DMS 273 treated with DMSO at 0.1 percent for 48 hours (cell line): Measurements from ENCODE around the gene SKAP1.
"Not testable (repeated sequence)": the region's sequence is repeated elsewhere in the genome, so short reads cannot be mapped to it uniquely, and the experiment has no call there.

Source experiments
- DNase-seq: peaks from one replicate; lab custom pipeline; 2025; lab: John Stamatoyannopoulos, UW

SKAP1 gene

DNA sequence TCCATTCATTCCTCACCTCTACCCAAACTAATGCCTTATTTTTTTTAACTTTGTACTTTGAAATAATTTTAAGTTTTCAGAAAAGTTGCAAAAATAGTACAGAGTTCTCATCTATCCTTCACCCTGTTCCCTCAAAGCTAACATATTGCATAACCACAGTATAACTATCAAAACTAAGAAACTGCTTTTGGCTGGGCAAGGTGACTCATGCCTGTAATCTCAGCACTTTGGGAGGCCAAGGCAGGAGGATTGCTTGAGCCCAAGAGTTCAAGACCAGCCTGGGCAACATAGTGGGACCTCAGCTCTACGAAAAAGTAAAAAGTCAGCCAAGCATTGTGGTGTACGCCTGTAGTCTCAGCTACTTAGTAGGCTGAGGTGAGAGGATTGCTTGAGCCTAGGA lies 147.7 kb downstream of the SKAP1 start:
- DNase-seq, result no peak

DNA sequence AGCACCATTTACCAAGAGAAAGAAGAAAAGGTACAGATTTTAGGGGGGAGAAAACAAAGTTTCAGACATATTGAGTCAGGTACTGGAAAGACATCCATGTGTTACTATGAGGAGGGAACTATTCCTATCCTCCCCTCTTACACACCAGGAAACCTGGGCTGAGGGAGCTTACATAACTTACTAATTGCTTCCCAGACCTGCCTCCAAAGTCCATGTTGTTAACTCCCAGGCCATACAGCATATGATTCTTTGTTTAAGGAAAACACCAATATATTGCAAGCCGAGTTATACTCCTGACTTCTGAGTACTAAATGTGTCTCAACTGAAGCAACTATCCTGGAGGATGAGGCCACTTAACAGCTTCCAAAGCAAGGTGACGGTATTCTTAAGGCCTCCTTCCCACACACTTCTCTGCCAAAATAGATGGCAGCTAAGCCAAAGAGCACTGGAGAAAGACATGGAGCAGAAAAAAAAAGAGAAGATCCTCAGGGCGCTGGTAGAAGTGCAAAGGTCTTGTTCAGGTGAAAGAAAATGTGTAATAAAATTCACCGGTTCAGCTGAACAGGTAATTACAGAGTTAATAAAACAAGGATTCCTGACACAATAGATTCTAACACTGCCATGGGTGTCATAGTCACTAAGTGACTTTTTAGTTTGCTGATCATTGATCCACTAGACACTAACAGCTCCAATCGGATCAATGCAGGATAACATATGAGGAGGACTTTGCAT lies 151.1 kb downstream of the SKAP1 start:
- no peak for DNase-seq

DNA sequence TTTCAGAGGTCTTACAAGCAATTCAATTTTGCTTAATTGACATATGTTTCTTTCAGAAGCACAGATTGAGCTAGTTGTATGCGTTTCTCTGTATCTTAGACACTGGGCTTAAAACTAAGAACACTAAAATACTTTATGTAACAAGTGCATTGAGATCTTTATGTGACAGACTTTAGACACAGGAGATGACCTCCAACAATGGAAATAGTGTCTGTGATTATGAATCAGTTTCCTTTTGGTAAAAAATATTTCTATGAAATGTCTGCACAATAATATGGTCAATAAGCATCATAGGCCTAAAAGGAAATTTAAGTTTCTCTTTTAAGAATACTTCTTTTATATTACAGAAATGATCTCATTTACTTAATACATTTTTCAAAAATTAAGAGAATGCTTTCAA lies 153.2 kb downstream of the SKAP1 start:
- DNase-seq, result no peak

DNA sequence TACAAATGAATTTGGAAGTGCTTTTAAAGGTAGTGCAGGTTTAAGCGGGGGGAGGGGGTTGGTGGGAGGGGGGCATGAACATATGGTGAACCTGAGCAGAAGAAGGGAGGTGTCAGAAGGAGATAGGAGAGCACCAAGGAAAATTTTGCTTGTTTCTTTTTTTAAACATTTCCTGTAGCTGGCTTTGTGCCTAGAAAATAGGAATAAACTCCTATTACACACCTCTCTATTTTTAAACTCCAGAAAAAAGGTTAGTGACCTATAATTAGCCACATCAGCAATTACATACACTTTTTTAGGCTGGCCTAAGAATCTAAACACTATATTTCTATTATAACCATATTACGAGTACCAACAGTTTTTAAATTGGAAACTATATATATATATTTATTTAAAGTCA lies 159.1 kb downstream of the SKAP1 start:
- no peak for DNase-seq

- no peak for DNase-seq
These were observed 160.8 kb downstream of the SKAP1 start for GRCh38 chr17:48269209-48269608.

DNA sequence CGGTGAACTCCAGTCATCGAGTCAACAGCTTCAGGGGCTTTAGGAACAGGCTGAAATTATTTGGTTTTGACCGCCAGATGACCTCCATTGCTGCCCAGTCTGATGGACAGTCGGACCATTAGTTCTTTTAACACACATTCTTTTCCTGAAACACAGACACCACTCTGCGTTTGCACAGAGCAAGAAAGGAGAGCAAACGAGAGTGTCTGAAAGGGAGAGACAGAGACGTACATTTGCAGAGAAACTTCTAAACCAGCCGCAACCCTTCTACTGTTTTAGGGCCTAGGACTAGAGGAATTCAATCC lies 166.3 kb downstream of the SKAP1 start:
- DNase-seq, result no peak

DNA sequence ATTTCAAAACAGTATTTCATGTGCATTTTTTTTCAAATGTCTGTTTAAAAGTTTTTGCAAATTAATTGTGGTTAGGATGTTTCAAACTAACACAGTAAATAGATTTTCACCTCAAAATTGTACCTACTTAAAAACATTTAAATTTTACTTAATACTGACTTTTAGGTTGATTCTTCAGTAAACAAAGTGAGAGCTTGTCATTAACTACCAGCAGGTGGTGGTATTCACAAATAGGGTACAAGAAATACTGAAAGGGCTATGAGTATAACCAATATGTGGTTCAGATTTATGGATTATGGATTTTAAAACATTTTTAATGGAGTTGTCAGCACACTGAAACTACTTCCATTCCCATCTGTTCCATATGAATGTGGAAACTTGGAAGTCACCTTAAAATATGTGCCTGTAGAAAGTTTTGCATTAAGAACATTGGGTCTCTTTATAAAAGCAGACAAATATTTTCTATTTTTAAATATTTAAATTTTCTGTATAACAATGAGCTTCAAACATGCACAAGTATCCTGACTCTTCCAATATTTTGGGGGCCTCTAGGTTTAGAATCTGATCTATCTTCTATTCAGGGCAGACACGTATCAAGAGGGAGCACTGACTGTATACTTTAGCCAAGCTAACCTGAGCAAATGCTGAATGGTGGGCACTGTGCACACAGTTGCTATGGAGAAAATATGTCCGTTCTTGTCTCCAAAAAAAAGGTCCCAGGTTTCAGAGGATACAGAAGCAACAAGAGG lies 166.9 kb downstream of the SKAP1 start:
- DNase-seq, result no peak

GRCh38 chr17:48261297-48261880 lies 168.6 kb downstream of the SKAP1 start:
- no peak for DNase-seq

DNA sequence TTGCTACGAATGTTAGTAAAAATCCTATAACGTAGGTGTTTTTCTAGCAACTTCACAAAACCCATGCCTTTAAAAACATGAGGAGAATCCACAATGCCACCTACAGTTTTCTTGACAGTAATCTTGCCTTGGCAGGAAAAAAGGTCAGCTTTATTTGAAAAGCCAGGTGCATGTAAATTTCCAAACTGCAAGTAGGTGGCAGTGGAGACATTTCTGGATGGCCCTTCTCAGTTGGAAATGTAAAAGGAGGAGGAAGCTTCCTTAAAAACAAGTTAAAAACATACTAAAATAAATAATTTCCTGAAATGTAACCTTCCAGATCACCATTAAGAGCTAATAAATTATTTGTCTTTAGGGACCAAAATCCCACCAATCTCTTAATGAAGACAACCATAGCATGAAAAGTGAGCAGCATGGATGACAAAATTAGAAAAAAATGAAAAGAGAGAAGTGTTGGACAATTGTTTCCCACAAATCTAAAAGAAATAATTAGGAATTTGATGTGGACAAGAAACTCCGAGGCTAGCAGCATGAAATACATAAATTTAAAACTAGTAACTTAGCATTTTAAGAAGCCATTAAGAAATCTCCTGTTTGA lies 170.2 kb downstream of the SKAP1 start:
- no peak for DNase-seq

DNA sequence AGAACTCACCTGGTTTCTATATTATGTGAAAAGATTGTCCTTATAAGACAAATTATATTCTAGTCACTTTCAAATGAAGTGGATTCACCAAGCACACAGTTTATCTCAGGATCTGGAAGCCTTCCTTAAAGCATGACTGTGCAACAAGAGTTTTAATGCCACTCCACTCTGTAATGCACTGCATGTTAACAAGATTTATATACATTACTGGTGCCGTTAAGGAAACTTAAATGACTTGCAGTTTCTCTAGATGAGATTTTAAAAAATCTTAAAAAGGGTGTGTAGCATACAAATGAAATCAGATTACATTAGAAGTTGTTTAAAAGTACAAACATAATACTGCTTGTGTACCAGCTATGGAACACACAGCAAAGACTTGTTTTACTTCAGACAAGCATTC lies 171.7 kb downstream of the SKAP1 start:
- no peak for DNase-seq

GRCh38 chr17:48255759-48256158 lies 174.3 kb downstream of the SKAP1 start:
- DNase-seq, result no peak

DNA sequence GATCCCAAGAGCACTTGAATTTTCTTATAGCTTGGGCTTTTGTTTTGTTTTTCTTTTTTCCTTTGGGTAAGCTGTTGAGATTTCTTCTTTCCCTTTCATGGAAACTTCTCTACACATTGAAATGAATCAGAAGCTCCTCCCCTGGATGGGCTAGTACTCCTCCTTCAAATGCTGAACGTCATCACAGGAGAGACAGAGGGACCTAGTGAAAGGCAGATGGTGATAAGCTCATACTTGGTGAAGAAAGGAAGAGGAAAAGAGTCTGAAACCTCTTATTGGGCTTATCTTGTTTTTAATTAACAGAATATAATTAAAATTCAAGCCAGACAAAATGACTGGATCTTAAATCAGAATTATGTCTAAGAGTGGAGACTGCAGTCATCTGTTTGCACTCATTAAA lies 175.1 kb downstream of the SKAP1 start:
- DNase-seq, result no peak

GRCh38 chr17:48253975-48254374 lies 176.0 kb downstream of the SKAP1 start:
- DNase-seq, result no peak

GRCh38 chr17:48251950-48252349 lies 178.1 kb downstream of the SKAP1 start:
- DNase-seq, result no peak

DNA sequence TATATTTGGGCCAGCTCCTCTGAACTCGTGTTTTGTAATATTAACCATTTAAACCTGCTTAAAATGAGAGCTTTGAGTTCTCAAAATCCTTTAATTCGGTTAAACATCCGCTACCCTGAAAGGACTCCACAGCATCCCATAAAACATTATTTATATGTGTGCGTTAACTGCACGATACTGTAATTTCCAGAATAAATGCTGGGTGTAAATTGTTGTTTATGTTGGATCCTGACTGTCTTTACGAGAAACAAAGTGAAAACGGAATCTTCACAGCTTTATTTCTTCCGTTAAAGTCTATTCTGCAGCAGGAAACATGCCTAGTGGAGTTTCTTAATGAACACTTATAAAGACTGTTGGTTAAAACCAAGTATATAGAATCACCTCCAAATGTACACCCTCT lies 179.1 kb downstream of the SKAP1 start:
- DNase-seq, result no peak

GRCh38 chr17:48250059-48250458 lies 180.0 kb downstream of the SKAP1 start:
- not testable (repeated sequence) for DNase-seq

GRCh38 chr17:48247603-48248002 lies 182.4 kb downstream of the SKAP1 start:
- DNase-seq, result no peak

GRCh38 chr17:48247038-48247437 lies 183.0 kb downstream of the SKAP1 start:
- DNase-seq, result no peak

DNA sequence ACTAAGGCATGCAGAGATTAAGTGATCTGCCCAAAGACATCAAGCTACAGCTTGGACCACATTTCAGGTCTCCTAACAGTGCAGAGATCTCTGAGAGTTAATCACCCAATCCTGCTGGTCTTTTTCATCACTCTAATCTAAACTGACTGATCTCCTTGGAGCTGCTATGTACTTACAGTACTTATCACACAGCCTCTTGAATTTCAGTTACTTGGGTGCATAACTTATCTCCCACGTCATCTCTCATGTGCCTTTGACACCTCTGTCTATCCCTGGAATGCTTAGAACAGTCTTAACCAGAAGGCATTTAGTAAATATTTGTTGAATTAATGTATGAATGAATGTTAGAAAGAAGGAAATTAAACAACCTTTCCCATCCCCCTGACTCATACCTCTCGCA lies 183.4 kb downstream of the SKAP1 start:
- DNase-seq, result no peak

GRCh38 chr17:48245465-48246033 lies 184.5 kb downstream of the SKAP1 start:
- not testable (repeated sequence) for DNase-seq

GRCh38 chr17:48244814-48245213 lies 185.2 kb downstream of the SKAP1 start:
- DNase-seq, result no peak

GRCh38 chr17:48244121-48244711 lies 185.8 kb downstream of the SKAP1 start:
- DNase-seq, result no peak
